Stimulated activated CD8-positive, alpha-beta memory T cell treated with anti-CD3 and anti-CD28 coated beads, Interleukin-15, amount 100 ng/mL, for 4 hours (primary cell): ENCODE results near the gene EFNA5.

Experiments
- DNase-seq, 2 donors: peaks; one replicate each; pipeline ENCODE4 v3.0.0-alpha.2; 2020; ENCODE audit warnings: low read depth in 2 of 2

EFNA5 gene

DNA sequence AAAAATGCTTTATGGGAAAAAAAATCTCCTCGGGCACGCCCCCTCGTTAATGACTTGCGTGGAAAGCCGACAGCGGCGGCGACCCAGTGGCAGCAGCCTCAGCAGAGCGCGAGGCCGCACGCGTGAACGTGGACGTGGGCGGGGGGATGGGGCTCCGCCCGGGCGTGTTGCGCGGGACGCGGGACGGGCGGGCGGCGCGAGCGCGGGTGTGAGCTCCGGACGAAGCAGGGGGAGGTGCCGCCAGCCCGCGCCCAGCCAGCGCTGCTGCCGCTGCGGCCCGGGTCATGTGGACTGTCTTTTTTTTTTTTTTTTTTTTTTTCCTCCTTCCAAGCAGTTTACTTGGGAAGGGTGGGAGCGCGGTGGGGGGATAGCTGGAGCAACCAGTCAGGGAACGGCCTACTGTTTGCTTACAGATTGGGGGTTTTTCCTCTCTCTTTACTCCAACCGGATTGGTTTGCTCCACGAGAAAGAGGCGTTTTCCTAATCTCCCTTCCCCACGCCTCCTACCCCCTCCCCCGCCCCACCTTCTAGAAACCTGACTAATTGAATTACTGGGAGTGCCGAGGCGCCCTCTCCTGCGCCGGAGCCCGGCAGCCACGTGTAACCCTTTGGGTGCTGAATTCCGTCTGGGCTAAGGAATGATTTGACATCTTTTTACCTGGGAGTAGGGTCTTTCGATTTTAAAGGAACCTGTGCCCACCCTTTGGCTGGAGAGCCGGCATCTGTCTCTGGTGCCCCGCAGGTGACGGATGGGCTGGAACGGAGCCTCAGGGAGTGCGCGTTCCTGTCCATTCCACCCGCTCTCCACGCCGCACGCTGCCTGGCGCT, 1.7 kb upstream of the EFNA5 start:
- no peak for DNase-seq

DNA sequence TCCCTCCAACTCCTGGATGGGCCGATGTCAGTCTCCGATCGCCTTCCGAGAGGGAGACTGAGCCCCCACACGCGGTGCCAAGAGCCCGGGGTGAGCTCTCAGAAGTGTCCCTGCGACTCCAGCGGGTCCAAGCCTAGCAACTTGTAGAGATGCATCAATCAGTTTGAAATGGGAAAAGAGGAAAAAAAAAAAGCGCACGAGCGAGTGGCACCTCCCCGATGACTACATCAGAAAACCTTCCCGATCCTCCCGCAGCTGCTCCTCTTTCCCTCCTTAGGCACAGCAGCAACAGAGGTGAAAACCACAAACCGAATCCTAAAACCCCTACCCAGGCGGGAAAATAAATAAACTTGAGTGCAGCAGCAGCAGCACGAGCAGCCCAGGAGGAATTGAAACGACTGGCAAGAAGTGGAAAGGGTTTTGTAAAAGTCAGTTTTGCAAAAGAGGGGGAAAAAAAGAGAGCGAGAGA, 1.0 kb upstream of the EFNA5 start:
- no peak for DNase-seq

DNA sequence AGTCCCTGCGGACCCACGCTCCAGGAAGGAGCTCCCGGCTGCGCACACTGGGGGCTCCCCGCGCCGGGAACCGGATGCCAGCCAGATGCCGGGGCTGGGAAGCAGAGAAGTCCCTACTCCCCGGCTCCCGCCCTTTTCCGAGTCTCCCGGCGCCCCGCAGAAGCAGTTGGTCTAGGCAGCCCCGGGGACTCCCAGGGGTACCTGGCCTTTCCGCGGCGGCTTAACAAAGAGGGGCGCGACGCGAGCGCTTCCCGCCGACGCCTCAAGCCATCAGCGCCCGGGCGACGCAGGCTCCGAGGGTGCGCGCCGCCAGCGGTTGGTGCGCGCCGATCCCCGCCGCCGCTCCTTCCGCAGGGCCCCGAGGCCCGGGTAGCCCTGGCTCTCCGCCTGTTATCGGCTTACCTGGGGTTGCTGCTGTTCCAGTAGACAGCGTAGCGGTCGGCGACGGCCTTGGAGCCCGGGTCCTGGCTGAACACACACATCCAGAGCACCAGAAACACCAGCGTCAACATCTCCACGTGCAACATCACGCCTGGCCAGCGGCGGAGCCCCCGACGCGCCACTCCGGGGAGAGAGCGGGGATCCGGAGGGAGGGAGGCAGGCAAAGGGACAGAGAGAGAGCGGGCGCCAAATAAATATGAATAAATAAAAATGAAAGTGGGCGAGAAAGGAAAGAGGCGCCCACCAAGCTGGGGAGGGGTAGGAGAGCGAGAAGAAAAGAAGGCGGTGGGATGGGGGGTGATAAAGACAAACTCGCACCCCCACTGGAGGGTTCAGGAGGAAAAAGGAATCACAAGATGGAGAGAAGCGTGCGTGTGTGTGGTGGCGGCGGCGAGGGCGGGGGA, 428 bp downstream of the EFNA5 start:
- no peak for DNase-seq

DNA sequence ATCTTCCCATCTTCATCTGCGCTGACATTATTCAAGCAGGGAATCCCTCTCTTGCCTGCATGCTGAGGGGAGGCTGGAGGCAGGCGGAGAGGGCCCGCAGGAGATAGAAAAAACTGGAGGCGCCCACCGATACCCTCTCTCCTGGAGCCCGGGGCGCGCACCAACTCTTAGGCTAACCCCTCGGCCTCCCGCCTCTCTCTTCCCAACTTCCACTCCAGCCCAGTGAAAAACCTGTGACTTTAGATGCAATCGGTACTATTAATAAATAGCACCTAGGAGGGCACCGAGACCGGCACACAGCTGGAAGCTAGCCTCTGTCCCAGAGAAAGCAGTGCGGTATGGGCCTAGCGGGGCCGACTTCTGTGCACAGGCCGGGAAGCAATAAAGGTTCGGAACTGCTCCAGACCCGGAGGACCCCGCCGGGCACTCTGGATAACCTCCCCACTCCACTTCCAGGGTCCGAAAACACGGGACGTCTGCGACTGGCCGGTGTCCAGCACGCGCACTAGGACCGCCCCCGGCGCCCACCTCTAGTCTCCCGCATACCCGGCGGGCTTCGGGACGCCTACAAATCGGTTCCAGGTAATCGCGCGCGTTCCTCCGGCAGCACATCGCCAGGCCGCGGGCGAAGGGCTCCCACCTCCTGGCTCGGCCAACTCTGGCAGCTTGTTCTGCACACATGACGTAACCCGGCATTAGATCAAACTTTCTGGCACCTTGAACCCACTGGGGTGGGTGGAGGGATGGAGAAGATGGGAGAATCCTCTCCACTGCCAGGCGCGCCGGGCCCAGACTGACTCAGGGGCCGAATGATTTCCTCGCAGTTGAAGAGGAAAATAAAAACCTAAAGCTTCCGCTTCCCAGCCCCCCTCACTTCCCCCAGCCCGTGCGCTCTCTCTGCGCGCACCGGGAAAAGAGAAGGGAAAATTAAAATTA, 1.4 kb downstream of the EFNA5 start:
- no peak for DNase-seq

DNA sequence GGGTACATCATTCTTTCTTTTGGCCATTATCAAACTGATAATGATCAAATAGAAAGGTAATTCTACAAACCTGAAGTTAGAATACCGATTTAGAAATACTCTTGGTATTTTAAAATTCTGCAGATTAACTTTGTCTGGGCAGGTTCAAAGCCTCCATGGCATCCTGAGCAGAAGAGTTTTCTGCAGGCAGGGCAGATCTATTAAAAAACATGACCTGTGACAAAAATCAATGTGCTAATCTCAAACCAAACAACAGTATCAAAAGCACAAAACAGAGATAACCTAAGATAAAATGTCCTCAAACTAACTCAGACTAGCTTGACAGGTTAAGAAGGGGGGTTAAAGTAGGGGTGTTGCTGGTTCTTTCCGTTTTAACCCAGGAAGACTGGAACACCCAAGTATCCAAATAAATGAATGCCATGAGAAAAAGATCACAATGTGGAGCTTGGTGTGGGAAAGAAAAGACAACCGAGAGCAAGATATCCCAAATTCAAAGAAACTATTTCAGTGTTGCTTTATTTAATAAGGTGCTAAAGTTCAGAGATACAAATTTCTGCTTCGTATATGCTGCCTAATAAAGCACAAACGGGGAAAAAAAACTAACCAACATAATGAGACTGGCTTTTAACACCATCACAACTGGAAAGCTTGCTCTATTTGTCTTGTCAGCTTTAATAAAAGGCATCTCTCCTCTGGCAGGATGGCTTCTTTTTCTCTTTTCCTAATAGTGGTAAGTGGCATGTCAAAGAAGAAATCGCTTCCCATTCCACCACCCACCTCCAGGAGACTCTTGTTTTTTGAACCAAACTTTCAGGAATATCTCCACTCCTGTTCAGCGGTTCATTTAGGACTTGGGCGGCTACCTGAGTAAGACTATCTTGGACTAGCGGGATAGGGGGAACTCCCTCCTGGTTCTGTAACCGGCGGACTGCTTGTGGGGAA, 2.3 kb downstream of the EFNA5 start:
- DNase-seq, result no peak

DNA sequence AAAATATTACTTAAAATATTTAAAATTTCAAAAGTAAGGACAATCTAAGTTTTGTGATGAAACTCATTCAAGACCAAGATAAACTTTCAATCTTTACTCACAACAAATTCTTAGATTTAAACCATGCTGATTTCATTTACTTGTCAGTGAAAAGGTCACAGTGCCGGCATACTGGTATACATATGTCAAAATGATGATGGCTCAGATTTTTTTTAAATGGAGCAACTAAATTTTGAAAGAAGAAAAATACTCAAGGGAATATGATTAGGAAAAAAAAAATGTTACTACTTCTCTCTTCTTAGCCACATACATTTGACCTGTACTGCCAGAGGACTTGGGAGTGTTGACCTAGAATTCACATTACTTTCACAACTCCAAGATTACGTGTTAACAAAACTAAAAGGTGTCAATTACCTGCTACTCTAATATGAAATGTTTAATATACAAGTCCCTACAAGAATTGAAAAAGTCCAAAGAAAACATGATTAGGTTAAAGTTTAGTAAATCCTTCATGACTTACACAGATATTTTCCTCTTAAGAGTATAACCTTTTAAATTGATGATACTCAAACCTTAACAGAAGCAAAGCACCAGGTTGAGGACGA, 4.6 kb downstream of the EFNA5 start:
- no peak for DNase-seq

DNA sequence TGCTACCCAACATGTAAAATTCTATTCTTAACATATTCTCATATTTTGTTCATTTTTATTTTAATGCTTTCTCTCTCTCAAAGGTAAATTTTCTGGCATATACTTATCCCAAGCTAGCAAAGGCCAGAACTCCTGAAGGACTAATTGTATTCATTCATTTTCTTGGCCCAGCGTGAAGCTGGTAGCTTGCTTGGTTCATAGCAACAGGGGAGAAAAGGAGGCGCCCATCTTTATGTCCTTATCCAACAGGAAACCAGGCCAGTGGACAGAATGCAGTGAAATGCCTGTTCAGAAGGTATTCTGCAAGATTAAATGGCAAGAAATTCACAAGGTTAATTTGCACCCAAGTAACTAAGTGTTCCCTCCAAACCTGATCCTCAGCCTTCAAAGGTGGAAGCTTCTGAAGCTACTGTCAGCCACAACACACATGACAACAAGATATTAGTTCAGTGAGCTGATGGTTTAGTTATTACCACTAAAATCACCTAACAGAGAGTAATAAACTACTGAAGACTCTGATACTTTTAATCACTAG, 5.6 kb downstream of the EFNA5 start:
- DNase-seq, result no peak

DNA sequence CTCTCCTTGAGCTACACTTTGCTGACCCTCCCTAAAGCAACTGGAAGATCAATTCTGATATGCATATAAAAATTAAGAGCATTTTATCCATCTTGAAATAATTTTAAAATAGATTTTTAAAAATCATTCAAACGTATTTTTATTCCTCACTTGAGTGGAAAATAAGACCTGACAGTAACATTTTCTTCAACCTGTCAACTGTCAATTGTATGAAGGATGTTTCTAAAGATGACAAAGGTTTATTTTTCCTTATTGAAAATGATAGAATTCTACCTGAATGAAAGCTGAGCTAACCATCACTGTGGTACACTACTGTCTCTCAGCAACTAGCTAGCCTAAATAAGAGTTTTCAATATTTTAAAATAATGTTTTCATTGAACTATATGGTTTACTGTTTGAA, 7.0 kb downstream of the EFNA5 start:
- no peak for DNase-seq

DNA sequence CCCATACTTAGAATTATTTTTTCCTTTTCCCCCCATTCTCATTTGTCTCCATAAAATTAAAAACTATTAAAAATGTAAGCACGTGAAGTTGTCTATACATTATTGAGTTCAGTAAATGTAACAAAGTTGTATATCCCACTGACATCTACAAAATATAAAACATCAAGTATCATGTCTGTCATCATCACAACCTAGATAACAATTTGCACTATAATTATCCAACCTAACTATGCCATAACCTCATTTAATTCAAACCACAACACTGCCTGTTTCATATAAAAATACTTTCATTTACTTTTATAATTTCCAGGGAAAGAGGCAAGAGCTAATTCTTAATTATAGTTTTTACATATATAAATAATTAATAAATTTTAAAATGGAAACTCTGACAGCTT, 9.1 kb downstream of the EFNA5 start:
- DNase-seq, result no peak

DNA sequence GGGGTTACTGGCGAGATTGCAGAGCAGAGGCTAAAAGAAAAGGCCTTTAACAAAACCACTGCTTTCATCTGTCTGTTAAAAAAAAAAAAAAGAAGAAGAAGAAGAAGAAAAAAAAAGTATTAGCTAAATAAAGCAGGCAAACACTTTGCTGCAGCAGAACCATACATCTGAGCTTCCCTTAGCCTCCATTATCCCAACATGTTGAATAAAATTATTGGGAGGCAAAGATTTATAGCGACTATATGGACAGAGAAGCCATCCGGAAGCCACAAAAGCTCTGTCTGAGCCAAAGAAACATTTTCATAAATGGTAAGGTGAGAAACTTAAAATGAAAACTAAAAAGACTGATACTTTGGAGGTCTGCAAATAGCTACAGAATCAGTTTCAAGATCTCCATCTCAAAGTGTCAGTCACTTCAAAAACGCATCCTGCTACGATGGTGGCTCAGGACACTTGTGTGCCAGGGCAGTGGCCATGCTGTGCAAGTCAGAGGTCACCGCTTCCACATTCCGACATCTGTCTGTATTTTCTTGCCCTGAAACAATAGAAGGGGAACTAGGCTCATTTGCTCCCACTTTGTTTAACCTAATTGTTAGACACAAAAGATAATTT, 9.6 kb downstream of the EFNA5 start:
- no peak for DNase-seq

DNA sequence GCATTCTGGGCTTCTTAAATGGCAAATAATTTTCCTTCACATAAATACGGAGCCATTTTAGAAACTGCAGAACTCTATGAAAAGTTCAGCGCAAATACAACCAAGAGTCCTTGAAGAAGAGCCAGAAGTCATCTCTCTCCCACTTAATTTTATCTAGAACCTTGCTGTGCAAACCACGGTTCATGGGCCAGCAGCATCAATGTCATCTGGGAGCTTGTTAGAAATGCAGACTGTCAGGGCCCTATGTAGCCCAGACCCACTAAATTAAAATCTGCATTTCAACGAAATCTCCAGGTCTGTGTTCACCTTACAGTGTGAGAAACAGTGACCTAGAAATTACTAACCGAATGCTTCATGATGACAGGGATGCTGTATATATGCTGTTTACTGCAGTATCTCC, 12.2 kb downstream of the EFNA5 start:
- no peak for DNase-seq

DNA sequence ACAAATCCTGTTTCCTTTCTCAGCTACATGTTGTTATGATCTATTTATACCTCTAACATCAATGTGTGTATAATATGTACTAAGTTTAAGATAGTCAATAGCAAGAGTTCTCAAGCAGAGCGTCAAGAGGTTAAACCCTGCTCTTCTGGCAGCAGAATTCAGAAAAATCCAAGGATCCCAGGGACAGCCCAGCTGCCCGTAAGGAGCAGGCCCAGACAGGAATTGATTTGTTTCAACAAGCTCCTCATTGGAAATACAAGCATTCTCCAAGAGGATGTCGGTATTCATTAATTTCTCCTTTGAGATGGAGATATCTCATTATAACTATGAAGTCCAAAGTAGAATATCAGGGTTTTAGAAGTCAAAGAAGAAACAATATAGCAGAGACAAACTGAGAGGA, 14.9 kb downstream of the EFNA5 start:
- no peak for DNase-seq

DNA sequence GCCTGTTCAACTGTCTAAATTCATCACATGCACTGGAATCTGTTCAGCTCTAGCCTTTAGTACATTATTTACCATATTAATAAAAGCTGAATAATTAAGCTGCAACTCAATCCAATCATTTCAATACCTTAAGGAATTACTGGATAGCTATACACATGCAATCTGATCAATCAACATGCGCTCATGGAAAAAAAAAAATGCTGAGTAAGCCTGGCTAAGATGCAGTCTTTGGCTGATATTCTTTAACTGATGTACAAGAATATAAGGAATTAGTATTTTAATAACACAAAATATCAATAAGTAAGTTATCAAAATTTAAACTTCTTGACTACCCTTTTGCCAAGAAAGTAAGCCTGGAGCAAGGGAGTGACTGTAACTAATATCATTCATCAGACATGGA, 15.9 kb downstream of the EFNA5 start:
- no peak for DNase-seq

DNA sequence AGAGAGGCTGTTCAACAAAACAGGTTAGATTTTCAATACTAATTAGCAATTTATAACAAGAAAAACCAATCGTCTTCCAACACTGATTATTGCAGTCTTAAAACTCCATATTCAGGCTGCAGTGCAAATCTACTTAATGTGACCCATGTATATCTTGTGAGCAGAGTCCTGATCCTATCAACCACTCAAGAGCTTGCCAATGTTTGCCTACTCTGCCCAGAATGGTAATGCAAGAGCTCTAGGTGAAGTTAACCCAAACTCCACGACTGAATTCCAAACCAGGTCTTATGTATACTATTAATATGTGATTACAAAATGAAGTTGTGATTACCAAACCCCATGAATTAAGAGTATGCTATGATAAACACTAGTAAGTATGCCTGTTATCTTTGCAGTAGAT, 17.1 kb downstream of the EFNA5 start:
- DNase-seq, result no peak

DNA sequence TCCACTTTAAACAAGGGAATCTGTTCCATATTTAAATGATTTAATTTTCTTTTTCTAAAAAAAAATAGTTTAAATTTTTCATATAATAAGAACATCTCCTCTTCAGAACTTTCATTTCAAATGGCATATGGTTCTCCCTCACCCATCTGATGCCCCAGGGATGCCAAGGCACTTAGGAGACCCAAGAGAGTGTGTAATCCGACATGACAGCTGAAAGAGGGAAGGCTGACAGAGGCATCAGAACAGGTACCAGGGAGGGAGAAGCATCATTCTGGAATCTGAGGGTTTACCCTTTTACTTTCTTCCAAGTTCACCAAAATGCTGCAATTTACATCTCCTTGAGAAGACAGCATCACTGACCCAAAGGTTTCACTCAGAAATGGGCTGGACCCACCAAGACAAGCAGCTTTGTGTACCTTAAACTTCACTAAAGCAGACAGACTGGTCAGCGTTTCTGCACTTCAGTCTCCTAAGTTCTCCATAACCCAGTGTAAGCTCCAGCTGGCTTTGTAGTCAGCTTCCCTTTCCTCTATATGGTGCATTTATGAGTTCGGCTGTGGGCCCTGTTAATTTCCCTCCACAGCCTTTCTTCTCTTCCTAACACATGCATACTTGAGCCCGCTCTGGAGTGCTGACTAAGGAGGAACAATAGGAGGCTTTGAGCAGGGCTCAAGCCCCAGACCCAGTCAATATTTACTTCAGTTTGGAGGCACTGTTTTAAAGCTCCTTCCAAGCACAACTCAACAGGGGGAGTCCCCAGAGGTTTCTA, 17.7 kb downstream of the EFNA5 start:
- DNase-seq, result no peak

DNA sequence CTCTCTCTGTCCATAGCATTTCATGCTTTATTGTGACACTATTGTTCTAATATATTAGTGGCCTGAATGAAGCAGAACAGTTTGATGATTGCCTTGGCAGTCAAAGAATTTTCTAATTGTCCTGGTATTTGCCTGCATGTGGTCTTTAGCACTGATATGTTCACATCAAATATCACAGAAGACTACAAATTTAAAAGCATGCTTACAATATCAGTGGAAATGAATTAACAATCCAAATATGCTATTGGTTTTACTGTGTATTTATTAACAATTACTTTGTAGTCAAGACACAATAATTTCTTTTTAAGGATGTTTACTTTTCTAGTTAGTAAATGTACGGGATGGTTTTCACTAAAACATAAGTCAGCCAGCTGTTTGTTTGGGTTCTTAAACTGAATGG, 18.3 kb downstream of the EFNA5 start:
- no peak for DNase-seq

DNA sequence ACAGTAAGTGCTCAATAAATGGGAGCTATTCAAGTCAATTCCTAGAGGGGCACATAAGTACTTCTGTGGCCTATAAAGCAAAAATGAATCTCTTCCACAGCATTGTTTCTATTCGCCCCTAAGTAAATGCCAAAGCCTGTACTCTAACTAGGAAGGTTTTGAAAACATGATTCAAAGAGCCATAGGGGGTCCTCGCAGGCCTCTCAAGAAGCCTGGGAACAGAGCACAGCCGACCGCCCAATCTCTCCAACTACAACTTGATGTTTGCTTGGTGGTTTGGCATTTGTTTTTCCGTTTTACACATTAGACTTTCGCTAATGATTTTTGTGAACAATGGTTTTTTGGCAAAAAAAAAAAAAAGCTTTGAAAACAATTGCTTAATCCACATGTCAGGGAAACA, 19.4 kb downstream of the EFNA5 start:
- DNase-seq, result no peak

DNA sequence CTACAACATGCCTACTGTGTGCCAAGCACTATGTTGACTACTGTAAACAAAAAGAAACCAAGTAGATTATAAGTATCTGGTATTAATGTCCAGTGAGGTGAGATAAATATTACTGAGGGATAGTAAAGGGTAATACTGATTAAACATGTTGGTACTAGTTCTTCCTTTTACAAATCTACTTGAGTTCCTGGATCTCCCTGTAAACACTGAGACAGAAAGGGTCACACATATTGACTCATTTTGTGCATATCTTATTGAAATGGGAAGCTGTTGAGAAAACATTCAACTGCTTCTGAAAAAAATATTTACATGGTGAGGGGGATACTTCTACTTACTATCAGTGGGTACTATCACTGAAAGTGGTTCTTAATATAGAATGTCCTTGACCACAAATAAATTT, 24.3 kb downstream of the EFNA5 start:
- no peak for DNase-seq

DNA sequence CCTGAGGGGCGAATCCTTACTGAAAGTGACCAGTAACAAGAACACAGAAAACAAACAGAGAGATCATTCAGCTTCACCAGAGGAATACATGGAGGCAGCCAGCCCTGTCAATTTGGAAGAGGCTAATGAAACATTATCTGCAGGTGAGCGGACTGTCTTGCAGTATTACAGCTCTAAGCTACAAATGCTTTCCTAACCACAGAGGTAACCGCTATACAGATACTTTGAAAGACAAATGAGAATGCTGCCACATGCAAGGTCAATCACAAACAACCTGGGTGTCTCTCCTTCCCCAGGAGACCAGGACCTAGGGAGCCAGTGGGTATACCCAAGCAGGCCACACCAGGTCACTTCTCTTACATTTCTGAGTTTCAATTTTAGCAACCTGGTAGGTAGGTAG, 30.2 kb downstream of the EFNA5 start:
- no peak for DNase-seq
